GM21367 (cell line): ENCODE results near the gene SLC22A8.
"Not testable (repeated sequence)": the region's sequence is repeated elsewhere in the genome, so short reads cannot be mapped to it uniquely, and the experiment has no call there.

Source experiments
- ATAC-seq: cut with Tn5 transposase; IDR thresholded peaks from one replicate; pipeline ENCODE4 v1.9.1; 2021; ENCODE audit not compliant: unreplicated experiment

The SLC22A8 gene

DNA sequence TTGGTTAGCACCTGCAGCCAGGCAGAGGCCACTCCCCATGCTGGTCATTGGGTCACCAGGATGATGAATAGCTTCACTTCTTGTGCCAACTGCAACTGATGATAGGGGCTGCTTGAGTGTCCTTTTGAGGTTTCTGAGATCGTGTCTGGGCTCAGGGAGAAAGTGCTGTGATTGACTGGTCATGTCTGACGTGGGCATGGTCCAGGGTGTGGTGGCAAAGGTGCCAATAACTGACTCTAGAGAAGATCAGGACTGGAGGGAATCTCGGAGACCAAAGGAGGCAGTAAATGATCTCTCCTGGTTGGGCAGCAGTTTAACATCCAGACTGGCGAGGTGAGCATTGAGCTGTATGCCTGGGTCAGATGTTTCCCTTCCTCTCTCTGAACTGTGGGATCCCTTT is 20.9 kb downstream of the SLC22A8 start:
- no peak for ATAC-seq

- ATAC-seq: no peak
These were observed 27.4 kb downstream of the SLC22A8 start for GRCh38 chr11:62988276-62988675.

DNA sequence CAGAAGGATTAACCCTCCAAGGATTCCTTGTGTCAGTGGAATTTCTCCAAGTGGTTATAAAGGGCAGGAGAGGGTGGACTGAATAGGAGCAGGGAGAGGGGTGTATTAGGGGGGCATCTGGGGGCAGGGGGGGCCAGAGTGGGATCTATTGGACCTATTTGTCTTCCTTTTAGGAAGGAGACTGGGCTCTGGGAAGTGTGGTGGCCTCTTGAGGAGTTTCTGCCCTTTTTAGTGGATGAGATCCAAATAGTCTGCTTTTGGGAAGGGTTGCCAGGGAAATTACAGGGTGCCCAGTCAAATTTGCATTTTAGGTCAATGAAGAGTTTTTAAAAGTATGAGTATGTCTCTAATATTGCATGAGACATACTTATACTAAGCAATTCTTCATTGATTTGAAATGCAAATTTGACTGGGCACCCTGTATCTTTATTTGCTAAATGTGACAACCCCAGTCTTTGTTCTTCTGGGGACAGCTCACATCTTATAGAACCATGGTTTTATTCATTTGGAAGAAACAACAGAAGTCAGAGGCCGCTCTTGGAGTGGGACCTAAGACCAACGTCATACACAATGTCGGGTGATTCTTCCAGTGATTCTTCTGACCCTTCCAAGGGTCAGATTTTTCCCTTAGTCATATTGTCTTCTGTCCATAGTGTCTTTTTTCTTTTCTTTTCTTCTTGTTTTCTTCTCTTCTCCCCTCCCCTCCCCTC is 30.4 kb downstream of the SLC22A8 start:
- no peak for ATAC-seq

DNA sequence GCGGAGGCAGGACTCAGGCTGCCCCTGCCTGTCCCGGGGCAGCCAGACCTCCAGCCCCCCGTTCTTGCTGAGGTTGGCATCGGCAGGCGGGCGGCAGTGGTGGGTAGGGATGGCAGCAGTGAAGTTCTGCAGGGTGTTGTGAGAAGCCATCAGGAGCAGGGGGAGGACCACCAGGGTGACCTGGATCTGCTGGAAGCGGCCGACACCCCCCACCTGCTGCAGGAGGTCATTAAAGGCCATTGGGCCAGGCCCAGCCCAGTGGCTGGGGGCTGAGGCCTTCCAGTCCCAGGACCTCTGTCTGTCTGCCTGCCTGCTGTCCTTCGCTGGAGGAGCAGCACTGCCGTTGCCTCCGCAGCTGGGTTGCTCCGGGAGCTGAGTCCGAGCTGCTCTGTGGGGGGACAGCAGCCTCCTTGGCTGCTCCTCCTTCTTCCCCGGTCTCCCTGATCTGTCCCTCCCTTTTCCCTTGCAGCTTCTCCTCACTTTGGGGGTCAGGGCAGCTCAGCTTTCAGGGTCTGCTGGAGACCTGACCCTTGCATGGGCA is 31.1 kb downstream of the SLC22A8 start, which contains the start of gene SLC22A6:
Gene SLC22A6, minus strand, starts transcription at position 517 of the 541 bp plus-strand sequence. Its CDS starts 277 bp downstream, at position 240.
- ATAC-seq: no peak

DNA sequence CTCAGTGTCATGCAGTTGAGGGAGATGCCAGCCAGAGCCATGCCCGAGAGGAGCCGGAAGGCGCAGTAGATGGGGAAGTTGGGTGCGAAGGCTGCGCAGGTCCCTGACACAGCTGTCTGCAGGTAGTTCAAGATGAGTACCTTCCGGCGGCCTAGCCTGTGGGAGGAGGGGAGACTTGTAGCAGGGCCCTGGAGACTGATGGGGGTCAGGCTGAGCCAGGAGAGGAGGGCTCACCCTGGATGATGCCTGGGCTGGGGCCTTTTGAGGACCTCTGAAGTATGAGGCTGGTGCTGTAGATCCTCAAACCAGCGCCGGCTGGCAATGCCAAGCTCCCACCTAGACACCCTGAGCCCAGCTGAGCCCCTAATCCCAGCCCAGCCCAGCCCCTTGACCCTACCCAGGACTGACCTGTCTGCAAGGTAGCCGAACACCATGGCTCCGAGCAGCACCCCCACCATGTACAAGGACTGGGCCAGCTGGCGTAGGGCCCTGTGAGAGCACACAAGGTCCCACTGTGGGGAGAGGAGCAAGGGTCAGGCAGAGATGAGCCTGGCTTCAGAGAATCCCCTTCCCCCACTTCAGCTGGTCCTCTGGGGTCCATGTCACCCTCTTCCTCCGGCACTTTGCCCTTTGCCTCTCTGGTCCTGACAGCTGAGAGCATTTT is 32.0 kb downstream of the SLC22A8 start:
- ATAC-seq: no peak

GRCh38 chr11:62981743-62982142 is 33.9 kb downstream of the SLC22A8 start:
- no peak for ATAC-seq

DNA sequence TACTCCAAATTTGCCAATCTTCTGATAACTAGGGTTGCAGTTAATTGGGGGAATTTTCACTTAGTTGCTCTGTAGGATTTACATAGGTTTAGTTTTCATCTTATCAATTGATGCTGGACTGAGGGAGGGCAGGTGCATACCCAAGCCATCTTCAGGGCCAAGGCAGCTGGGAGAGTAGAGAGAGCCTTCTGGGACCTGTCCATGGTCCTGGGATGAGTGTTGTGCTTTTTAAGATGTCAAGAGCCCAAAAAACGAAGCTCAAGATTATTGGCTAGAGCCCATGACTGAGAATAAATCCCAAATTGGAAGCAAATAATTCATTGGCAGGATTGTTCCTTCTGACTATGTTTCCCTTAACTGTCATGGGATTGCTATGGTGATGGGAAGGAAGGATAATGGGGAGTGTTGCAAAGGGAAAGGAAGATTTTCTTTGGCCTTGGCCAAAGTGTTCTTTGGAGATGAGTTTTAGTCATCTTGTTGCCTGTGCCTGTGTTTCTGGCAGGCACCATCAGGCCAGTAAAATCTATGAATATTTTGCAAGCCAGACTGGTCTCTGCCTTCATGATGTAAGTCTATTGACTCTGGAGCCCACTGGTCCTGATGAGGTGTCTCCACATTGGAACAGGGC is 35.4 kb downstream of the SLC22A8 start:
- ATAC-seq: no peak

GRCh38 chr11:62976109-62976508 is 39.5 kb downstream of the SLC22A8 start:
- ATAC-seq: no peak

- ATAC-seq: no peak
These were observed 40.7 kb downstream of the SLC22A8 start for GRCh38 chr11:62974848-62975522.

- ATAC-seq: no peak
These were observed 50.1 kb downstream of the SLC22A8 start for GRCh38 chr11:62965574-62965973.

DNA sequence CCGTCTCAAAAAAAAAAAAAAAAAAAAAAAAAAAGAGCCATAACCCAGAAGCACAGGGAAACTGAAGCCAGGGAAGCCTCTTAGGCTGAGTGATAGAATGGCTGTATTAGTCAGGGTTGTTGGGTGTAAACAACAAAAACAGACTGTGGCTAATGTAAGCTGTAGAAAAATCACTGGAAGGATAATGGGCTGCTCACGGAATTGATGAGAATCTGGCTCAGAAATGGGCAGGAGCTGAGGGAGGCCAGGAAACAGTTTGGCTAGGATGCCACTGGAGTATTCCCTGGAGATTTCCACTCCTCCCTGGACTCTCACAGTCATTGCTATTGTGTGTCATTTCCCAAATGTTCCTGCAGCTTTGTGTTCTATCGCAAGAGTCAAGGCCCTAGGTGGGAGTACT is 53.2 kb downstream of the SLC22A8 start:
- ATAC-seq: no peak

DNA sequence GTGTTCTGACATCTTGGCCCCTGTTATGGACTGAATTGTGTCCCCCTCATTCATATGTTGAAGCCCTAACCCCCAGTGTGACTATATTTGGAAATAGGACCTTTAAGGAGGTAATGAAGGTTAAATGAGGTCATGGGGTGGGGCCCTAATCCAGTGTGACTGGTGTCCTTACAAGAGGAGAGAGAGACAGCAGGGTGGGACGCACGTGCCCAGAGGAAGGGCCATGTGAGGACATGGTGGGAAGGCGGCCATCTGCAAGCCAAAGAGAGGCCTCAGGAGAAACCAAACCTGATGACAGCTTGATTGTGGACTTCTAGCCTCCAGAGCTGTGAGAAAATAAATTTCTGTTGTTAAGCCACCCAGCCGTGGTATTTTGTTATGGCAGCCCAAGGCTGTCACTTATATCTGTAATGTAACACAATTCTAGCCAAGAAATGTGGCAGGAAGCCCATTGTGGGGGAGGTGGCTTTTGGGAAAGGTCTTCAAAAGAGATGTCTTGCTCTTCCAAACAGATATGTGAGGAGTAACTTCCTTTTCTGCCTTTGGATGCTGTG is 54.5 kb downstream of the SLC22A8 start:
- no peak for ATAC-seq

DNA sequence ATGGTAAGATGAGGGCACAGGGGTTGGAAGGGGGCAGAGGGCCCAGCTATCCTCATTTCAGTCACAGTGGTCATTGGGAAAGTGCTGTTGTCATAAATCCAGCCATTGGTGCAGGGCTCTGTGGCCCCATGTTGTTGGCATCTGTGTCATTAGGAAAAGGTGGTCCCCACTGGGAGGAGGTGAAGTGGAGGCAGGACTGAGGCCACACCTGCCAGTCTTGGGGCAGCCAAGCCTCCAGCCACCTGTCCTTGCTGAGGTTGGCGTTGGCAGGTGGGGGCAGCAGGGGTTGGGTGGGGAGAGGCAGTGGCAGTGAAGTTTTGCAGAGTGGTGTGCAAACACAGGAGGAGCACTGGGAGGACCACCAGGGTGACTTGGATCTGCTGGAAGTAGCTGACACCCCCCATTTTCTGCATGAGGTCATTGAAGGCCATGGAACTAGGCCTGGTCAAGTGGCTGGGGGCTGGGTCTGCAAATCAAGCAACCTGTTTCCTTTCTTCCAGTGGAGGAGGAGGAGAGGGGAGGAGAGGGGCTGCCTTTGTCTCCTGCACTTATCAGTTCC is 56.1 kb downstream of the SLC22A8 start:
- no peak for ATAC-seq

GRCh38 chr11:62958547-62959421 is 56.9 kb downstream of the SLC22A8 start:
- no peak for ATAC-seq

GRCh38 chr11:62957147-62957546 is 58.5 kb downstream of the SLC22A8 start:
- ATAC-seq: no peak

- no peak for ATAC-seq
These were observed 61.2 kb downstream of the SLC22A8 start for GRCh38 chr11:62954478-62954877.

GRCh38 chr11:62953811-62954210 is 61.8 kb downstream of the SLC22A8 start:
- ATAC-seq: no peak

DNA sequence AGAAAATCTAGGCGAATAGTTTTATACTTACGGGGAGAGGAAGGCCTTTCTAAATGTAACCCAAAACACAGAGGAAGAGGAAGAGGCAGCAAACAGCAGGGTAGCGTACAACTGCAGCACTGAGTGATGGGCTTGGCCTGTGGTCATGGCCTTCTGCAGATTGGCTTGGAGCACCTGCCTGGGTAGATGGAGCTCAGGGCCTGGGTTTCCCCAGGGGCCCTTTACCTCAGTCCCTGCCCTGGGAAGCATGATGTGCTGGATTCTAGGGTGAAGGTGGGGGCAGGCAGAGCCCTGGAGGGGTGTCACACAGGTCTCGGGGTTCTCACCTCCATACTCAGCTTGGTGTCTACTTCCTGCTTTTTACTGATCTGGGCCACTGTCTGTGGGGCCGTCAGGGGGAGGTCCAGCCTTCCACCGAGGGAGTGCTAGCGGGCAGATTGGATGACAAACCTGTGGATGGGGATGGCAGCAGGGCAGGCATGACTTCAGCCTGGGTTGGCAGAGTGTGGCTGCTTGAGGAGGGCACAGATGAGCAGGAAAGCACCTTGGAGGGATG is 66.8 kb downstream of the SLC22A8 start:
- no peak for ATAC-seq

DNA sequence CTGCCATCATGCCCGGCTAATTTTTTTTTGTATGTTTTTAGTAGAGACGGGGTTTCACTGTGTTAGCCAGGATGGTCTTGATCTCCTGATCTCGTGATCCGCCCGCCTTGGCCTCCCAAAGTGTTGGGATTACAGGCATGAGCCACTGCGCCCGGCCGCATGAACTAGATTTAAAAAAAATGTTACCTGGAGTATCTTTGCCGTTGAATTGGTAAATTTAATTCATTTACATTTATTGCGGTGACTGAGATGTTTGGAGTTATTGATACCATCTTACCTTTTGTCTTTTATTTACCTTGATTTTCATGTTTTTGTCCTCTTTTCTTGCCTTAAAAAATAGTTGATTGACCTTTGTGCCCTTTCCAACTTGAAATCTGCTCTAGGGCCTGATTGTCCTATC is 70.1 kb downstream of the SLC22A8 start:
- not testable (repeated sequence) for ATAC-seq
